HG03280 (cell line): ENCODE data around the gene ZMIZ1.

Experiments used
- ATAC-seq: cut with Tn5 transposase; IDR thresholded peaks from one replicate; pipeline ENCODE4 v1.9.1; 2021; ENCODE audit warnings: mild to moderate bottlenecking, moderate library complexity; ENCODE audit not compliant: unreplicated experiment

ZMIZ1 gene

GRCh38 chr10:79148452-79149344 lies 79.9 kb downstream of the ZMIZ1 start:
- ATAC-seq = no peak

GRCh38 chr10:79149345-79149661 lies 80.5 kb downstream of the ZMIZ1 start:
- no peak for ATAC-seq

GRCh38 chr10:79149662-79150443 lies 81.1 kb downstream of the ZMIZ1 start:
- ATAC-seq = no peak

GRCh38 chr10:79150444-79150754 lies 81.6 kb downstream of the ZMIZ1 start:
- no peak for ATAC-seq

- ATAC-seq = no peak
Measured at GRCh38 chr10:79152423-79152817, 83.7 kb downstream of the ZMIZ1 start.

GRCh38 chr10:79153745-79154144 lies 85.0 kb downstream of the ZMIZ1 start:
- no peak for ATAC-seq

- no peak for ATAC-seq
Measured at GRCh38 chr10:79155301-79156081, 86.7 kb downstream of the ZMIZ1 start.

GRCh38 chr10:79156334-79157274 lies 87.8 kb downstream of the ZMIZ1 start:
- ATAC-seq = no peak

GRCh38 chr10:79158004-79158340 lies 89.2 kb downstream of the ZMIZ1 start:
- ATAC-seq = no peak

GRCh38 chr10:79158402-79159097 lies 89.8 kb downstream of the ZMIZ1 start:
- no peak for ATAC-seq

- ATAC-seq = no peak
Measured at GRCh38 chr10:79159141-79159651, 90.4 kb downstream of the ZMIZ1 start.

GRCh38 chr10:79159785-79160184 lies 91.0 kb downstream of the ZMIZ1 start:
- no peak for ATAC-seq

- ATAC-seq = no peak
Measured at GRCh38 chr10:79160191-79160590, 91.4 kb downstream of the ZMIZ1 start.

- ATAC-seq = no peak
Measured at GRCh38 chr10:79161557-79161956, 92.8 kb downstream of the ZMIZ1 start.

GRCh38 chr10:79162022-79162421 lies 93.3 kb downstream of the ZMIZ1 start:
- no peak for ATAC-seq

- no peak for ATAC-seq
Measured at GRCh38 chr10:79162861-79163665, 94.3 kb downstream of the ZMIZ1 start.

- ATAC-seq = no peak
Measured at GRCh38 chr10:79163666-79163975, 94.9 kb downstream of the ZMIZ1 start.

GRCh38 chr10:79164075-79164474 lies 95.3 kb downstream of the ZMIZ1 start:
- no peak for ATAC-seq
